MCF 10A (cell line): Measurements from ENCODE around the gene OSCP1. TPM values are rescaled to one million over a fixed set of nuclear protein-coding genes. Genes with fewer than 3 reads are reported as not detected.

Source experiments
- BruUV-seq: library from RNA; stranded (reverse); fragments of 400-500 nt; replicated peaks from 2 replicates; lab custom pipeline; 2021; lab: Mats Ljungman, UMichigan
- CTCF ChIA-PET: fragments of 300-600 bp; sonication (Branson Sonifier 250); formaldehyde crosslinking; extraction: SDS; loops from one replicate; lab custom pipeline; 2021; ENCODE audit warnings: antibody characterized with exemption, inconsistent platforms; lab: Yijun Ruan, JAX
- POLR2A ChIA-PET: fragments of 300-600, 350-650 bp; sonication (Branson Sonifier 250); formaldehyde crosslinking; extraction: SDS; loops from one replicate; lab custom pipeline; 2020; ENCODE audit warnings: antibody characterized with exemption, inconsistent platforms; lab: Yijun Ruan, JAX
- DNase-seq: peaks from one replicate; pipeline ENCODE4 v3.0.0-alpha.2; 2018; ENCODE audit not compliant: unreplicated experiment
- H3K27ac Mint-ChIP-seq: one replicate; pipeline ENCODE4 v1.8.0; 2022; ENCODE audit warnings: mild to moderate bottlenecking, low read depth, mixed read lengths; ENCODE audit not compliant: unreplicated experiment
- H3K27me3 Mint-ChIP-seq: one replicate; pipeline ENCODE4 v1.8.0; 2022; ENCODE audit warnings: mixed read lengths; ENCODE audit not compliant: insufficient read depth, unreplicated experiment
- H3K36me3 Mint-ChIP-seq: one replicate; pipeline ENCODE4 v1.8.0; 2022; ENCODE audit warnings: mild to moderate bottlenecking, moderate library complexity, mixed read lengths; ENCODE audit not compliant: insufficient read depth, unreplicated experiment
- H3K4me1 Mint-ChIP-seq: one replicate; pipeline ENCODE4 v1.8.0; 2022; ENCODE audit warnings: mixed read lengths; ENCODE audit not compliant: insufficient read depth, unreplicated experiment
- H3K4me3 Mint-ChIP-seq: one replicate; pipeline ENCODE4 v1.8.0; 2022; ENCODE audit warnings: mild to moderate bottlenecking, moderate library complexity, mixed read lengths; ENCODE audit not compliant: unreplicated experiment
- H3K9me3 Mint-ChIP-seq: one replicate; pipeline ENCODE4 v1.8.0; 2022; ENCODE audit warnings: mixed read lengths; ENCODE audit not compliant: unreplicated experiment
- CTCF ChIP-seq: fragments of 200-600 bp; IDR thresholded peaks from one replicate; pipeline ENCODE4 v1.8.0; 2022; ENCODE audit warnings: antibody characterized with exemption, mild to moderate bottlenecking; ENCODE audit not compliant: unreplicated experiment
- intact Hi-C: fragments of 100-400 bp; cut with micrococcal nuclease; formaldehyde crosslinking; loops from 2 replicates; pipeline ENCODE4 v1.14.1; 2022
- total RNA-seq: library from RNA; stranded (reverse); gene quantifications from 2 replicates; pipeline ENCODE4 v1.2.3, GENCODE V29; 2022

Gene OSCP1
- total RNA-seq, 1 experiment from 2014 or later, result 7.6 TPM

GRCh38 chr1:36476945-36477344 is 26.7 kb upstream of the OSCP1 start:
- H3K4me3 Mint-ChIP-seq, result no peak overlapping the region
- ChIA-PET CTCF (interaction anchor here (0.7 kb wide), 1 partner anchor 714 kb away, joined by 5 read pairs; no protein-coding TSS in a partner anchor), POLR2A (interaction anchor here (2.0 kb wide), 1 partner anchor 12 kb away, joined by 6 read pairs; the partner anchor contains the start of gene MRPS15)
- no peak for TF ChIP-seq CTCF
- no peak for DNase-seq
- no peak overlapping the region for H3K27ac Mint-ChIP-seq
- no peaks in the 10 kb centered on the region for H3K9me3 Mint-ChIP-seq
- H3K36me3 Mint-ChIP-seq, result no peaks in the 10 kb centered on the region
- BruUV-seq, result no TSS peak
- H3K27me3 Mint-ChIP-seq, result peaks cover 8% of the 10 kb centered on the region
- H3K4me1 Mint-ChIP-seq, result peaks cover 2% of the 10 kb centered on the region
- intact Hi-C loops, result no loop called here

- intact Hi-C loops, result no loop called here
- H3K4me3 Mint-ChIP-seq, result no peak overlapping the region
- no peaks in the 10 kb centered on the region for H3K4me1 Mint-ChIP-seq
- no peaks in the 10 kb centered on the region for H3K36me3 Mint-ChIP-seq
- no TSS peak for BruUV-seq
- POLR2A ChIA-PET, result interaction anchor here (2.0 kb wide), 1 partner anchor 11 kb away, joined by 6 read pairs; the partner anchor contains the start of gene MRPS15
- DNase-seq, result no peak
- no peak for TF ChIP-seq CTCF
- no peak overlapping the region for H3K27ac Mint-ChIP-seq
- H3K9me3 Mint-ChIP-seq, result no peaks in the 10 kb centered on the region
- H3K27me3 Mint-ChIP-seq, result peaks cover 8% of the 10 kb centered on the region
- CTCF ChIA-PET, result interaction anchor here (0.6 to 0.7 kb wide), 2 partner anchors 152 to 713 kb away, joined by 3 to 5 read pairs; no protein-coding TSS in a partner anchor
Measured at GRCh38 chr1:36475910-36476604, 25.8 kb upstream of the OSCP1 start.

- peaks cover 8% of the 10 kb centered on the region for H3K27me3 Mint-ChIP-seq
- H3K36me3 Mint-ChIP-seq, result no peaks in the 10 kb centered on the region
- no TSS peak for BruUV-seq
- H3K4me3 Mint-ChIP-seq, result no peak overlapping the region
- ChIA-PET POLR2A (interaction anchor here (2.0 kb wide), 1 partner anchor 11 kb away, joined by 6 read pairs; the partner anchor contains the start of gene MRPS15), CTCF (no interaction called here)
- no peaks in the 10 kb centered on the region for H3K9me3 Mint-ChIP-seq
- intact Hi-C loops, result no loop called here
- DNase-seq, result no peak
- TF ChIP-seq CTCF, result no peak
- no peaks in the 10 kb centered on the region for H3K4me1 Mint-ChIP-seq
- no peak overlapping the region for H3K27ac Mint-ChIP-seq
Measured at GRCh38 chr1:36475341-36475740, 25.1 kb upstream of the OSCP1 start.

GRCh38 chr1:36472656-36473055 is 22.4 kb upstream of the OSCP1 start:
- intact Hi-C loops, result no loop called here
- no peak for TF ChIP-seq CTCF

More at GRCh38 chr1:36472656-36473055, 22.4 kb upstream of the OSCP1 start:
- Mint-ChIP-seq H3K4me1 (no peaks in the 10 kb centered on the region), H3K4me3 (no peak overlapping the region), H3K36me3 (no peaks in the 10 kb centered on the region), H3K27ac (no peak overlapping the region), H3K27me3 (no peaks in the 10 kb centered on the region), H3K9me3 (no peaks in the 10 kb centered on the region)
- no peak for DNase-seq
- POLR2A ChIA-PET, result interaction anchor here (0.5 kb wide), 1 partner anchor 75 kb away, joined by 3 read pairs; the partner anchor contains the start of gene LSM10
- no TSS peak for BruUV-seq
- CTCF ChIA-PET, result interaction anchor here (1.4 kb wide), 1 partner anchor 8 kb away, joined by 3 read pairs; no protein-coding TSS in a partner anchor
